ENCODE results near the gene HACE1. TPM values are rescaled to one million over a fixed set of nuclear protein-coding genes. Genes with fewer than 3 reads are reported as not detected.

The HACE1 gene, protein sequence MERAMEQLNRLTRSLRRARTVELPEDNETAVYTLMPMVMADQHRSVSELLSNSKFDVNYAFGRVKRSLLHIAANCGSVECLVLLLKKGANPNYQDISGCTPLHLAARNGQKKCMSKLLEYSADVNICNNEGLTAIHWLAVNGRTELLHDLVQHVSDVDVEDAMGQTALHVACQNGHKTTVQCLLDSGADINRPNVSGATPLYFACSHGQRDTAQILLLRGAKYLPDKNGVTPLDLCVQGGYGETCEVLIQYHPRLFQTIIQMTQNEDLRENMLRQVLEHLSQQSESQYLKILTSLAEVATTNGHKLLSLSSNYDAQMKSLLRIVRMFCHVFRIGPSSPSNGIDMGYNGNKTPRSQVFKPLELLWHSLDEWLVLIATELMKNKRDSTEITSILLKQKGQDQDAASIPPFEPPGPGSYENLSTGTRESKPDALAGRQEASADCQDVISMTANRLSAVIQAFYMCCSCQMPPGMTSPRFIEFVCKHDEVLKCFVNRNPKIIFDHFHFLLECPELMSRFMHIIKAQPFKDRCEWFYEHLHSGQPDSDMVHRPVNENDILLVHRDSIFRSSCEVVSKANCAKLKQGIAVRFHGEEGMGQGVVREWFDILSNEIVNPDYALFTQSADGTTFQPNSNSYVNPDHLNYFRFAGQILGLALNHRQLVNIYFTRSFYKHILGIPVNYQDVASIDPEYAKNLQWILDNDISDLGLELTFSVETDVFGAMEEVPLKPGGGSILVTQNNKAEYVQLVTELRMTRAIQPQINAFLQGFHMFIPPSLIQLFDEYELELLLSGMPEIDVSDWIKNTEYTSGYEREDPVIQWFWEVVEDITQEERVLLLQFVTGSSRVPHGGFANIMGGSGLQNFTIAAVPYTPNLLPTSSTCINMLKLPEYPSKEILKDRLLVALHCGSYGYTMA
- total RNA-seq (2021; ENCODE audit: unreplicated experiment) = 13.0 TPM
- 8.8 TPM for polyA plus RNA-seq (2012; ENCODE audit: insufficient read length)
- Bru-seq, nascent RNA = percentile 77 among the genes with signal in this experiment
- percentile 69 among the genes with signal in this experiment for BruChase-seq, experiment 1, labeled RNA remaining after a 2-hour chase
- percentile 63 among the genes with signal in this experiment for BruChase-seq, experiment 2, labeled RNA remaining after a 6-hour chase
- long read RNA-seq, full-length matches to known transcripts = 23 of 47 reads
- long read RNA-seq, partial matches to known transcripts = 4 of 47 reads
- long read RNA-seq, other reads (novel, unspliced or antisense) = 20 of 47 reads

DNA sequence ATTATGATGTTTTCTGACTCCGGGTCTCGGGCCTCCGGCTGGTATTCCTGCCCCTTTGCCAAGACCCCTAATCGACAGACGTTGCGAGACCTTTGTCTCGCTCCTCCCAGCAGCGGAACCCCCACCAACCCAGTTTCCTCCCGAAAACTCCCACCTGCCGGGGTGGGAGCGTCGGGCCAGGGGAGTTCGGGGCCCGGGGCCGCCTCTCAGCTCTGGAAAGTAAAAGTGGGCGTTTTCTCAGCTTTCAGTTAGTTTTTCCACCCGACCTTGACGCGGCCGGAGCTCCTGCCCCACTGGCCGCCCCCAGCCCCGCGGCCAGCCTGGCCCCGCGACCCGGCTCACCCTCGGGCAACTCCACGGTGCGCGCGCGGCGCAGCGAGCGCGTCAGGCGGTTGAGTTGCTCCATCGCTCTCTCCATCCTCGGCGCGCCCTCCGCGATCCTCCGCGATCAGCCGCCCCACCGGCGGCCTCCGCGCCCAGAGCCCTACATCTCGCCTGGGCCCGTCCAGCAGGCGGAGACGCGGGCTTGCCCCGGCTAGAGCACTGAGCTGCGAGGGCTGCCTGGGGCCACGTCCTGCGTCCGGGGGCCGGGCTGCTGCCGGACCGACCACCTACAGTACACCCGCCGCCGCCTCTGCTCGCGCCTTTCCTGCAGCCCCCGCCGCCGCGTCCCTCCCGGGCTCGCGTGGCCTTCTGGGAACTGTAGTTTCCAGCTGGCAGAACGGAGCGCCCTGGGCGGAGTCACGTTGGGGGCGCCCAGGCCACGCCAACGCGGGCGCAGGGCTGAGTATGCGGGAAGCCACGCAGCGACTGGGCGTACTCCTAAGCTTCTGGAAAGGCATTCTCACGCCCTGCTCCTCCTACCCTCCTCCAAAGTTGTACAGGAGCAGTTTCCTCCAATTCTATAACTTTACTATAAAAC lies at the start of gene HACE1:
Gene HACE1, minus strand, starts transcription at position 695 of the 922 bp plus-strand sequence. Its CDS starts 277 bp downstream, at position 418.
- intact Hi-C loops (cut with micrococcal nuclease; ENCODE audit: unreplicated experiment) = no loop called here
- peak; percentile 100 for ATAC-seq
- TSS peak; percentile 79 for BruUV-seq (replicated peaks)
- TF ChIP-seq SIN3A (IDR thresholded peaks at IDR 0.05; ENCODE audit: borderline replicate concordance, insufficient read depth, low read depth, low read length) (peak; percentile 53; the same call in 1 of the 2 replicates), POLR2AphosphoS5 (IDR thresholded peaks at IDR 0.05; ENCODE audit: low read depth, low read length) (peak; percentile 49; the same call in 1 of the 2 replicates), TCF7L2 (IDR thresholded peaks at IDR 0.05; ENCODE audit: low read depth, low read length) (no peak)
- TF ChIP-seq, protein P1, sequence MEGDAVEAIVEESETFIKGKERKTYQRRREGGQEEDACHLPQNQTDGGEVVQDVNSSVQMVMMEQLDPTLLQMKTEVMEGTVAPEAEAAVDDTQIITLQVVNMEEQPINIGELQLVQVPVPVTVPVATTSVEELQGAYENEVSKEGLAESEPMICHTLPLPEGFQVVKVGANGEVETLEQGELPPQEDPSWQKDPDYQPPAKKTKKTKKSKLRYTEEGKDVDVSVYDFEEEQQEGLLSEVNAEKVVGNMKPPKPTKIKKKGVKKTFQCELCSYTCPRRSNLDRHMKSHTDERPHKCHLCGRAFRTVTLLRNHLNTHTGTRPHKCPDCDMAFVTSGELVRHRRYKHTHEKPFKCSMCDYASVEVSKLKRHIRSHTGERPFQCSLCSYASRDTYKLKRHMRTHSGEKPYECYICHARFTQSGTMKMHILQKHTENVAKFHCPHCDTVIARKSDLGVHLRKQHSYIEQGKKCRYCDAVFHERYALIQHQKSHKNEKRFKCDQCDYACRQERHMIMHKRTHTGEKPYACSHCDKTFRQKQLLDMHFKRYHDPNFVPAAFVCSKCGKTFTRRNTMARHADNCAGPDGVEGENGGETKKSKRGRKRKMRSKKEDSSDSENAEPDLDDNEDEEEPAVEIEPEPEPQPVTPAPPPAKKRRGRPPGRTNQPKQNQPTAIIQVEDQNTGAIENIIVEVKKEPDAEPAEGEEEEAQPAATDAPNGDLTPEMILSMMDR (IDR thresholded peaks at IDR 0.05) = peak; percentile 19
- TF ChIP-seq, protein P2, sequence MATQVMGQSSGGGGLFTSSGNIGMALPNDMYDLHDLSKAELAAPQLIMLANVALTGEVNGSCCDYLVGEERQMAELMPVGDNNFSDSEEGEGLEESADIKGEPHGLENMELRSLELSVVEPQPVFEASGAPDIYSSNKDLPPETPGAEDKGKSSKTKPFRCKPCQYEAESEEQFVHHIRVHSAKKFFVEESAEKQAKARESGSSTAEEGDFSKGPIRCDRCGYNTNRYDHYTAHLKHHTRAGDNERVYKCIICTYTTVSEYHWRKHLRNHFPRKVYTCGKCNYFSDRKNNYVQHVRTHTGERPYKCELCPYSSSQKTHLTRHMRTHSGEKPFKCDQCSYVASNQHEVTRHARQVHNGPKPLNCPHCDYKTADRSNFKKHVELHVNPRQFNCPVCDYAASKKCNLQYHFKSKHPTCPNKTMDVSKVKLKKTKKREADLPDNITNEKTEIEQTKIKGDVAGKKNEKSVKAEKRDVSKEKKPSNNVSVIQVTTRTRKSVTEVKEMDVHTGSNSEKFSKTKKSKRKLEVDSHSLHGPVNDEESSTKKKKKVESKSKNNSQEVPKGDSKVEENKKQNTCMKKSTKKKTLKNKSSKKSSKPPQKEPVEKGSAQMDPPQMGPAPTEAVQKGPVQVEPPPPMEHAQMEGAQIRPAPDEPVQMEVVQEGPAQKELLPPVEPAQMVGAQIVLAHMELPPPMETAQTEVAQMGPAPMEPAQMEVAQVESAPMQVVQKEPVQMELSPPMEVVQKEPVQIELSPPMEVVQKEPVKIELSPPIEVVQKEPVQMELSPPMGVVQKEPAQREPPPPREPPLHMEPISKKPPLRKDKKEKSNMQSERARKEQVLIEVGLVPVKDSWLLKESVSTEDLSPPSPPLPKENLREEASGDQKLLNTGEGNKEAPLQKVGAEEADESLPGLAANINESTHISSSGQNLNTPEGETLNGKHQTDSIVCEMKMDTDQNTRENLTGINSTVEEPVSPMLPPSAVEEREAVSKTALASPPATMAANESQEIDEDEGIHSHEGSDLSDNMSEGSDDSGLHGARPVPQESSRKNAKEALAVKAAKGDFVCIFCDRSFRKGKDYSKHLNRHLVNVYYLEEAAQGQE (IDR thresholded peaks at IDR 0.05; ENCODE audit: insufficient read depth in 1 of 2, low read depth in 2 of 2, low read length in 1 of 2) = no peak
- Histone ChIP-seq H3K4me1 (ENCODE audit: control insufficient read depth, insufficient read depth, low read length) (peaks cover 3% of the 10 kb centered on the region; the same call in 1 of the 2 replicates), H3K4me3 (ENCODE audit: low read depth in 2 of 2, low read length in 2 of 2) (peak within 1 kb of the TSS; percentile 70 to 90), H3K9me3 (ENCODE audit: control insufficient read depth, insufficient read depth, low read depth, low read length) (no peaks in the 10 kb centered on the region), H3K36me3 (ENCODE audit: control insufficient read depth, insufficient read depth, low read length) (no peaks in the 10 kb centered on the region; the same call in none of the 2 replicates), H3K27ac (ENCODE audit: low read length) (peak within 1 kb of the TSS; percentile 79), H3K27me3 (ENCODE audit: control insufficient read depth, insufficient read depth, low read length) (no peaks in the 10 kb centered on the region)
- peak; percentile 33 for DNase-seq (ENCODE audit: low read depth, low spot score)
- in situ Hi-C loops (cut with HindIII; ENCODE audit: low pct_unique_long_range_greater_than_20kb, low sequenced_read_pairs) = no loop called here
- CTCF ChIA-PET = no interaction called here
- POLR2A ChIA-PET = interaction anchor here (0.6 kb wide), 2 partner anchors 98 to 226 kb away, joined by 3 to 5 read pairs; no protein-coding TSS in a partner anchor
